Endodermal cell (in vitro differentiated cells): Measurements from ENCODE around the gene NKD1. TPM values are rescaled to one million over a fixed set of nuclear protein-coding genes. Genes with fewer than 3 reads are reported as not detected.

ENCODE experiments used
- DNase-seq: peaks from one replicate; pipeline ENCODE4 v3.0.0-alpha.2; 2017
- H3K27ac ChIP-seq: 2 replicates; pipeline ENCODE4 v1.5.1; 2013; ENCODE audit warnings: mild to moderate bottlenecking, low read depth, low read length, moderate library complexity
- H3K27me3 ChIP-seq: 2 replicates; pipeline ENCODE4 v1.6.1; 2013; ENCODE audit warnings: mild to moderate bottlenecking, low read length, moderate library complexity; ENCODE audit not compliant: insufficient read depth, control insufficient read depth, poor library complexity, severe bottlenecking
- H3K36me3 ChIP-seq: 2 replicates; pipeline ENCODE4 v1.7.0; 2013; ENCODE audit warnings: mild to moderate bottlenecking, low read length, moderate library complexity; ENCODE audit not compliant: control insufficient read depth, insufficient read depth
- H3K4me1 ChIP-seq: one replicate; pipeline ENCODE4 v1.7.0; 2013; ENCODE audit warnings: low read length; ENCODE audit not compliant: control insufficient read depth, insufficient read depth
- H3K4me3 ChIP-seq: 2 replicates; pipeline ENCODE4 v1.5.1; 2013; ENCODE audit warnings: mild to moderate bottlenecking, low read length, moderate library complexity
- H3K9ac ChIP-seq: 2 replicates; pipeline ENCODE4 v1.6.1; 2013; ENCODE audit warnings: mild to moderate bottlenecking, low read length, moderate library complexity; ENCODE audit not compliant: poor library complexity, severe bottlenecking; ENCODE audit errors: extremely low read depth
- H3K9me3 ChIP-seq: 2 replicates; pipeline ENCODE4 v1.6.1; 2013; ENCODE audit warnings: mild to moderate bottlenecking, low read length, moderate library complexity; ENCODE audit not compliant: control insufficient read depth
- H3K27ac Mint-ChIP-seq: 2 replicates; pipeline ENCODE4 v1.8.0; 2020; ENCODE audit warnings: mixed read lengths
- H3K27me3 Mint-ChIP-seq: 2 replicates; pipeline ENCODE4 v1.8.0; 2021; ENCODE audit warnings: mild to moderate bottlenecking, mixed read lengths; ENCODE audit not compliant: insufficient read depth
- H3K36me3 Mint-ChIP-seq: 2 replicates; pipeline ENCODE4 v1.8.0; 2020; ENCODE audit warnings: low read depth, mixed read lengths
- H3K4me1 Mint-ChIP-seq: 2 replicates; pipeline ENCODE4 v1.8.0; 2020; ENCODE audit warnings: mixed read lengths
- H3K4me3 Mint-ChIP-seq: 2 replicates; pipeline ENCODE4 v1.8.0; 2020; ENCODE audit warnings: mild to moderate bottlenecking, moderate library complexity, mixed read lengths
- H3K9me3 Mint-ChIP-seq: 2 replicates; pipeline ENCODE4 v1.8.0; 2020; ENCODE audit warnings: mild to moderate bottlenecking, mixed read lengths
- WGBS, 2 experiments: methylation state at CpG; one replicate each; pipeline versions ENCODE4 v1.1.5 to v1.1.7; 2013; ENCODE audit warnings: missing lambda C conversion rate in 2 of 2, mixed read lengths in 1 of 2; ENCODE audit not compliant: insufficient coverage in 1 of 2, insufficient read length in 1 of 2; 5-methylcytosine and 5-hydroxymethylcytosine counted together
- total RNA-seq, 2 donors: library from RNA; stranded (reverse); fragmentation: NEBNext Ultra II Directional in 1 of 2; extraction: Animal tissue kit (Norgen Biotek cat#: 25700) in 1 of 2; gene quantifications; 2 replicates in 1 of 2; 3 replicates in 1 of 2; pipeline ENCODE4 v1.2.1, GENCODE V29; 2021
- TF ChIP-seq, protein P1 (sequence below): fragments of 200-600 bp; sonication (generic); conservative IDR thresholded peaks from 2 replicates; pipeline ENCODE4 v1.5.0; 2021; ENCODE audit warnings: antibody characterized with exemption, mild to moderate bottlenecking

The NKD1 gene
- total RNA-seq, 2 donors from 2014 or later = 7.0 to 9.5 TPM

DNA sequence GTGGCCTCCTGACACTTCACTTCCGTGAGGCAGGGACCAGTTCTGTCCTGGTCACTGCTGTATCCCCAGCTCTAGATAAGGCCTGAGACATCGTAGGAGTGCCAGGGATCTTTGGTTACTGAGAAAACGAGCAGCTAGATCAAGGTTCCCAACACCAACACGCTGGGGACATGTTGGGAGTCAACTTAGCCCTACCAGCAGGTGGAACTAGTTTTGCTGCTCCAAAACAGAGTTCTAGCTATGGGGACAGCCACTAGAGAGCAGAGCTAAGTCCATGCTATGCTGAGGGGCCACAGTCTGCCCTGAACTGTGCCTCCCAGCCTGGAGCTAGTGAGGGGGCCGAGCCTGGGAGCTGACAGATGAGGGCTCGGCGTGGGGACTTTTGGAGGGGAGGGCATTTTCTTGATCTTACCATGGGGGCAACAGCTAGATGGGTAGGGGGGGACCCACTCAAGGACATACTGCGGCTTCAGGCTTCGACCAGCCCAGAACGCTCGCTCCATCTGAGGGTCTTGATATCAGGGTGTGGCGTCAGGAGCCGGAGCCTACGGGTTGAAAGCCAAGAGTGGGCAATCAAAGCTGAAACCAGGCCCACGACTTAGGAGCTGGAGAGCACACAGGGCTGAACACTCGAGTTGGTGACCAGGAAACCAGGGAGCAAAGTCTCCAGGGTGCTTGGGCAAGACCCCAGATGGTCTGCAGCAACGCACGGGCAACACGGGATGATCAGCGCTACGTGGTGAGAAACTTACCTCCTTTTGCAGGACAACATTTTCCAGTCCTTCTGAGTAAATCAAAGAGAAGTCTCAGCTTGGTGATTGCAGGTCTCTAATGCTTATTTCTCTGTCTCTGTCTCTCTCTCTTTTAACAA lies 119.5 kb downstream of the NKD1 start:
- Mint-ChIP-seq H3K27ac (no peak overlapping the region), H3K27me3 (peaks cover 18% of the 10 kb centered on the region)

DNA sequence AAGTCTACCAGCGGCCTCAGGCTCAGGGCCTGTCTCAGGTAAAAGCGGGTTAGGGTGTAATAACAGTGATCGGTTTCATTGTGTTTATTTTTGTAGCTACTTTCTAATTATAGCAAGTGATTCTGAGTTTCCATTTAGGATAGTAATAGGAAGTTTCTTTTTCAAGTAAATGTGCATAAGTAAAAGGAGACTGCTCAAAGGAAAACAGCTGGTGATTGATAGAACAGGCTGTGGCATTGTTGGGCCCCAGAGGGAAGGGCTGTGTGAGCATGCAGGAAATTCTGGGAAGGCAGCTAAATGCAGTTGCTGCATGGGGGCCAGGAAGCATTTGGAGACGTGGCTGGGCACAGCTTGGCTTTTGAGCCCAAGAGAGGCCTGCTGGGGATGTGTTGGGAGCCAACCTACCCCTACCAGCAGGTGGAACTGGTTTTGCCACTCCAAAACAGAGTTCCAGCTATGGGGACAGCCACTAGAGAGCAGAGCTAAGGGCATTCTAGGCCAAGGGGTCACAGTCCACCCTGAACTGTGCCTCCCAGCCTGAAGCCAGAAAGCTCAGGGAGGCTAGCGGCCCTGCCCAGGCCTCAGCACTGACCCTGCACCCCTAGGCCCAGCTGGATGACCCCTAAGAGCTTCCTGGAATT lies 120.3 kb downstream of the NKD1 start:
- TF ChIP-seq, protein P1, sequence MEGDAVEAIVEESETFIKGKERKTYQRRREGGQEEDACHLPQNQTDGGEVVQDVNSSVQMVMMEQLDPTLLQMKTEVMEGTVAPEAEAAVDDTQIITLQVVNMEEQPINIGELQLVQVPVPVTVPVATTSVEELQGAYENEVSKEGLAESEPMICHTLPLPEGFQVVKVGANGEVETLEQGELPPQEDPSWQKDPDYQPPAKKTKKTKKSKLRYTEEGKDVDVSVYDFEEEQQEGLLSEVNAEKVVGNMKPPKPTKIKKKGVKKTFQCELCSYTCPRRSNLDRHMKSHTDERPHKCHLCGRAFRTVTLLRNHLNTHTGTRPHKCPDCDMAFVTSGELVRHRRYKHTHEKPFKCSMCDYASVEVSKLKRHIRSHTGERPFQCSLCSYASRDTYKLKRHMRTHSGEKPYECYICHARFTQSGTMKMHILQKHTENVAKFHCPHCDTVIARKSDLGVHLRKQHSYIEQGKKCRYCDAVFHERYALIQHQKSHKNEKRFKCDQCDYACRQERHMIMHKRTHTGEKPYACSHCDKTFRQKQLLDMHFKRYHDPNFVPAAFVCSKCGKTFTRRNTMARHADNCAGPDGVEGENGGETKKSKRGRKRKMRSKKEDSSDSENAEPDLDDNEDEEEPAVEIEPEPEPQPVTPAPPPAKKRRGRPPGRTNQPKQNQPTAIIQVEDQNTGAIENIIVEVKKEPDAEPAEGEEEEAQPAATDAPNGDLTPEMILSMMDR = peak; percentile 25
- Mint-ChIP-seq H3K27ac (no peak overlapping the region), H3K4me3 (no peak overlapping the region), H3K9me3 (peaks cover 29% of the 10 kb centered on the region), H3K4me1 (no peaks in the 10 kb centered on the region), H3K36me3 (peaks cover 3% of the 10 kb centered on the region), H3K27me3 (peaks cover 25% of the 10 kb centered on the region)
- Histone ChIP-seq H3K4me1 (no peaks in the 10 kb centered on the region), H3K36me3 (no peaks in the 10 kb centered on the region), H3K27ac (peak overlapping the region; percentile 76), H3K9ac (no peak overlapping the region), H3K4me3 (no peak overlapping the region), H3K27me3 (no peaks in the 10 kb centered on the region), H3K9me3 (peaks cover 28% of the 10 kb centered on the region)
- 84 to 86% methylated on average over 4 to 5 of the region's 5 CpGs for WGBS, 2 experiments
- no peak for DNase-seq

More for the DNA sequence above, 119.5 kb downstream of the NKD1 start:
- Mint-ChIP-seq H3K4me1 (no peaks in the 10 kb centered on the region), H3K36me3 (peaks cover 2% of the 10 kb centered on the region), H3K9me3 (peaks cover 23% of the 10 kb centered on the region), H3K4me3 (no peak overlapping the region)
- Histone ChIP-seq H3K4me3 (no peak overlapping the region), H3K4me1 (no peaks in the 10 kb centered on the region), H3K27ac (peak overlapping the region; percentile 76), H3K36me3 (no peaks in the 10 kb centered on the region), H3K27me3 (no peaks in the 10 kb centered on the region), H3K9me3 (peaks cover 23% of the 10 kb centered on the region), H3K9ac (no peak overlapping the region)
- 90 to 94% methylated on average over 18 to 21 of the region's 21 CpGs for WGBS, 2 experiments
- TF ChIP-seq, protein P1 = peak; percentile 27
- DNase-seq = peak; percentile 56

DNA sequence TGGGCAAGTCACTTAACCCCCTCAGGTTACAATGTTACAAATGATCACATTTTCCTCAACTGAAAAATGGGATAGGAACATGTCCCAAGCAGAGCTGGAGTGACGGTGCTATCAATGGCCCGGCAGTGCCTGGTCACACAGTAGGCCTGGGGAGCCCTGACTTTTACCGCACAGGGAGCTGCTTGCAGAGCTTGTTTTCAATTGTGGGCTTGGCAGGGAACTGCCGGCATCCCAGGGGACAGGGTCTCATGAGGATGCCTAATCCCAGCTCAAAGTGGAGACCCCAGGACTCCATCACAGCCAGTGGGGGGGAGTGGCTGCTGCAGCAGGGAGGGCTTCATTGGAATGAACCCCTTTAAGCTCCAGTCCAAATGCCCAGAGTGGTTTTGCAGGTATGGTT lies 121.5 kb downstream of the NKD1 start:
- Mint-ChIP-seq H3K4me1 (no peaks in the 10 kb centered on the region), H3K36me3 (peaks cover 3% of the 10 kb centered on the region), H3K9me3 (peaks cover 28% of the 10 kb centered on the region), H3K4me3 (no peak overlapping the region), H3K27me3 (peaks cover 23% of the 10 kb centered on the region), H3K27ac (no peak overlapping the region)
- H3K36me3 ChIP-seq = no peaks in the 10 kb centered on the region
- DNase-seq = no peak
- TF ChIP-seq, protein P1 = no peak
- no peak overlapping the region for H3K9ac ChIP-seq
- no peak overlapping the region for H3K4me3 ChIP-seq
- H3K27ac ChIP-seq = no peak overlapping the region
- H3K27me3 ChIP-seq = no peaks in the 10 kb centered on the region
- peaks cover 21% of the 10 kb centered on the region for H3K9me3 ChIP-seq
- WGBS, 2 experiments = 82 to 96% methylated on average over 2 to 4 of the region's 4 CpGs
- no peaks in the 10 kb centered on the region for H3K4me1 ChIP-seq
